Fibroblast of villous mesenchyme (primary cell): ENCODE measurements around the gene KIAA1755. TPM values are rescaled to one million over a fixed set of nuclear protein-coding genes. Genes with fewer than 3 reads are reported as not detected.
A peak's percentile ranks its signal among the peaks of the same experiment; 100 is the strongest.

Source experiments
- DNase-seq: peaks from one replicate; pipeline ENCODE4 v3.0.0-alpha.2; 2010; ENCODE audit warnings: low read depth
- H3K4me3 ChIP-seq: 2 replicates; pipeline ENCODE4 v1.5.1; 2011; ENCODE audit warnings: low read depth, mild to moderate bottlenecking, low read length
- CTCF ChIP-seq: IDR thresholded peaks from 2 replicates; pipeline ENCODE4 v1.5.1; 2012; ENCODE audit warnings: low read depth, mild to moderate bottlenecking, low read length; ENCODE audit not compliant: insufficient read depth
- total RNA-seq: library from RNA; depleted of rRNA; stranded (reverse); fragments of >200 nt; gene quantifications from 2 replicates; pipeline ENCODE4 v1.2.3, GENCODE V29; 2012

KIAA1755 gene
- total RNA-seq, 1 donor, result 1.3 TPM

- no peak for DNase-seq
- no peak overlapping the region for H3K4me3 ChIP-seq
- no peak for TF ChIP-seq CTCF
Observed at GRCh38 chr20:38278763-38279162, 18.2 kb upstream of the KIAA1755 start.

GRCh38 chr20:38278131-38278530 is 17.6 kb upstream of the KIAA1755 start:
- no peak for DNase-seq
- H3K4me3 ChIP-seq, result no peak overlapping the region
- TF ChIP-seq CTCF, result no peak

GRCh38 chr20:38277691-38278090 is 17.2 kb upstream of the KIAA1755 start:
- TF ChIP-seq CTCF, result no peak
- no peak for DNase-seq
- H3K4me3 ChIP-seq, result no peak overlapping the region

- H3K4me3 ChIP-seq, result no peak overlapping the region
- no peak for DNase-seq
- no peak for TF ChIP-seq CTCF
Observed at GRCh38 chr20:38277285-38277684, 16.8 kb upstream of the KIAA1755 start.

GRCh38 chr20:38275815-38276550 is 15.4 kb upstream of the KIAA1755 start:
- no peak overlapping the region for H3K4me3 ChIP-seq
- peak; percentile 76 for DNase-seq
- no peak for TF ChIP-seq CTCF

GRCh38 chr20:38272961-38273360 is 12.4 kb upstream of the KIAA1755 start:
- no peak for TF ChIP-seq CTCF
- H3K4me3 ChIP-seq, result no peak overlapping the region
- DNase-seq, result peak; percentile 63

GRCh38 chr20:38272398-38272797 is 11.9 kb upstream of the KIAA1755 start:
- DNase-seq, result peak; percentile 54
- H3K4me3 ChIP-seq, result no peak overlapping the region
- TF ChIP-seq CTCF, result no peak
